DMS53 (cell line): ENCODE results near the gene MYCBP2.
"Not testable (repeated sequence)": the region's sequence is repeated elsewhere in the genome, so short reads cannot be mapped to it uniquely, and the experiment has no call there.

Experiments
- DNase-seq: peaks from one replicate; lab custom pipeline; 2025; lab: John Stamatoyannopoulos, UW

The MYCBP2 gene

DNA sequence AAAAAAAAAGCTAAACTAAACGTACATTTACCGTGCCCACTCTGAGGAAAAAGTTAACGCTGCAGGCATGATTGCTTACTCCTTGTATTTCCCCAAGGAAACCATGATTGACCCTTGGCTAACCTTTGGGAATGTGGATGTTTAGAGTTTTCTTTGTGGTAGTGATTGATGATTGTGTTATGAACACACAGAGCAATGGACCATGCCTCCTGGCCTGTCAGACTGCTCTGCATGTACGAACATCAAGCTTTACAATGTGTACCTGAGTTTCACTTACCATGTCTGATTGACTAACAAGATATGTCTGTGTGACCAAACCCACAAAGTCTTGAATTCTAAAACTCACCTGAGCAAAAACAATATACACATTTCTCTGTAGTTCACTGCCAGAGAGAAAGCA lies 35.1 kb downstream of the MYCBP2 start:
- no peak for DNase-seq

DNA sequence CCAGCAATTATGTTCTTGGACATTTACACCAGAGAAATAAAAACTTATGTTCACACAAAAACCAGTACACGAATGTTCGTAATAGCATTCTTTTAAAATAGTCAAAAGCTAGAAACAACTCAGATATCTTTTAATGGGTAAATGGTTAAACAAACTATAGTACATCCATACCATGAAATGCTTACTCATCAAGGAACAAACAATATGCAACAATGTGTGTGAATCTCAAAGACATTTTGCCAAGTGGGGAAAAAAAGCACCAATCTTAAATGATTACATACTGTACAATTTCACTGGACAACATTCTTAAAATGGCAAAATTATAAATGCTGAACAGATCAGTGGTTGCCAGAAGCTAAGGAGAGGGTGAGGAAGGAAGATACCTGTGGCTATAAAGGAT lies 36.6 kb downstream of the MYCBP2 start:
- no peak for DNase-seq

DNA sequence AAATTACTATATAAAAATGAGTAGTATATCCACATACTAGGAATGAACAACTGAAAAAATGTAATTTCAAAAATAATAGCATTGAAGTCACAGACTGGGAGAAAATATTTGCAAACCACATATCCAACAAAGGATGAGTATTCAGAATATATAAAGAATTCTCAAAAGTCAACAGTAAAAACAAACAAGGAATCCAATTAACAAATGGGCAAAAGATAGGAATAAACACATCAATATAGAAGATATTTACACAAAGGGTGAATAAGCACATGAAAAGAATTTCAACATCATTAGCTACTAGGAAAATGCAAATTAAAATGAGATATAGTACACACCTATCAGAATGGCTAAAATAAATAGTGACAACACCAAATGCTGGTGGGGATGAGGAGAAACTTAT lies 37.0 kb downstream of the MYCBP2 start:
- DNase-seq, result peak; percentile 5

DNA sequence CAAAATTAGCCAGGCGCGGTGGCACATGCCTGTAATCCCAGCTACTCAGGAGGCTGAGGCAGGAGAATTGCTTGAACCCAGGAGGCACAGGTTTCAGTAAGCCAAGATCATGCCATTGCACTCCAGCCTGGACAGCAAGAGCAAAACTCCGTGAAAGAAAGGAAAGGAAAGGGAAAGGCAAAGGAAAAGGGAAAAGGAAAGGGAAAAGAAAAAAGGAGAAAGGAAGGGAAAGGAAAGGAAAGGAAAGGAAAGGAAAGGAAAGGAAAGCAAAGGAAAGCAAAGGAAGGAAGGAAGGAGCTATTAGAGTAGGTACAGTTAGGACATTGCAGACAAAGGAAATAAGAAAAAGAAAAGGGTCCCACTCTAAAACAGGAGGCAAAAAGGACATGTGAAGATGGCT lies 41.3 kb downstream of the MYCBP2 start:
- not testable (repeated sequence) for DNase-seq

DNA sequence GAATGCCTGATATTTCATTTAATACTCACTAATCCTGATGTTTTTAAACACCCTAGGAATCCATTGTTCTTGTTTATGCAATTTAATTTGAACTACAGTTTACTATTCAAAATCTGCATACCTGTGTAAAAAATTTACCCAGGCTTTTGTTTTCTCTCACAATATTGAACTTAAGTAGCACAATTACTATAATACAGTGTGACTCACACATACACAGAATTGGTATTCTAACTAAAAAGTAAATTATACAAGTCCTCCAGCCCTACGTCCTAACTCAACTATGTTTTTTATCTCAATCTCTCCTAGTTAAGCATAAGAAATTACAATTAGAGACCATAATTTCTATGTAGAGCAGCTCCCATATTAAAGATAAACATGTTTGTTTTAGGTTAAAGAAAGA lies 41.8 kb downstream of the MYCBP2 start:
- DNase-seq, result no peak

DNA sequence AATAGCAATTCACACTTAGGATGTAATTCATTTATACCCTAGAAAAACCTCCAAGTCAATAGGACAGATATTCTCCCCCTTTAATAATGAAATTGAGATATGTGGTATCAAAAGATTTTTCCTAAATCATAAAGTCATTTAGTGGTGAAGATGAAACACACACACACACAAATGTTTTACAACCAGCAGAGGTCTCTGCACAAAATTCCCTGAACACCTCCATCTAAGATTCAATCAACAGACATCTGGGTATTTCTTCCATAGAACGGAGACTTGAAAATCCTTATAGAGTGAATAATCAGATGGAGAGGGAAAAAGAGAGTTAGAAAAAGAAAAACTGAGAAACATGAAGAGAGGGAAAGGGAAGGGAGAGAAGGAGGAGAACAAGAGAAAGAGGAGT lies 52.8 kb downstream of the MYCBP2 start:
- DNase-seq, result no peak

DNA sequence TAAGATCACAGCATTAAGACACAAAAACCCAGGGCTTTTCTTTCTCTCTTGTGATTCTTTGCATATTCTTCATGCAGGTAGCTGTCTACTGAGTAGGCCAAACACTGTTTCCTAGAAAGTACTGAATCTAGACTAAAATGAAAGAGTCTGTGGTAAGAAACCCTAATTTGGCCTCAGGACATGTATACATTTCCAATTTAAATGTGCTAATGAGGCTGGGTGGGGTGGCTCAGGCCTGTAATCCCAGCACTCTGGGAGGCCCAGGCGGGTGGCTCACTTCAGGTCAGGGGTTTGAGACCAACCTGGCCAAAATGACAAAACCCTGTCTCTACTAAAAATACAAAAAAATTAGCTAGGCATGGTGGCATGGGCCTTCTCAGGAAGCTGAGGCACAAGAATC lies 57.8 kb downstream of the MYCBP2 start:
- DNase-seq, result no peak

DNA sequence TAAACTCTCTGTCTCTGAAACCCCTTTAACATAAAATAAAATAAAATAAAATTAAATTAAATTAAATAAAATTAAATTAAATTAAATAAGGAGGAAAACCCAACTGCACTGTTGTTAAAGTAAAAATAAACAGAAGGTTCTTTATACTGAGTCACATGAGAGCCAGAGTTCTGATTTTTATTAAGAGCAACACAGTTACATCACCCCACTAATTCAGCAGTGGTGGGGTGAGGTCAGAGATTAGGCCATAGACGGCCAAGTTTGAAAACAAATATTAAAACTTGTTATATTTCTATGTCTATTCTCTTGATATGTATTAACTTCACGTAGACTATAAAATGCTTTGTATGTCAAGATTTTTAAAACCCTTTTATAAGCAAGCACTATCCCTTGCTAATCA lies 59.5 kb downstream of the MYCBP2 start:
- DNase-seq, result no peak

DNA sequence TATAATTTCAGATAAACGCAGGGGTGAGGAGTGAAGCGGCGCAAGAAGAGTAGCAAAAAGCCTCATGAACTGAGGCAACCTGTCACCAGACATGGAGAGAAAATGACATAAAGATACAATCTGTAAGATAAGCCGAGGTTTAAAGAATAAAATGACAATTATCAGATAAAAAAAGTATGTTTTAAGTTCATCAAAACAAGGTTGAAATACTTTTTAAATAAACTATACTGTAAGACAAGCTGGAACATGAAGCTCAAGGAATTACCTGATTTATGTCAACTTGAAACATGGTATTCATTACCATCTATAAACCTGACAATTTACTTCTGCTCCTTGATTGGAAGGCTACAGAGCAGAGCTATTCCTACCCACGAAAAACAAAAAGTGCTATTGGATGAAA lies 61.6 kb downstream of the MYCBP2 start:
- no peak for DNase-seq

DNA sequence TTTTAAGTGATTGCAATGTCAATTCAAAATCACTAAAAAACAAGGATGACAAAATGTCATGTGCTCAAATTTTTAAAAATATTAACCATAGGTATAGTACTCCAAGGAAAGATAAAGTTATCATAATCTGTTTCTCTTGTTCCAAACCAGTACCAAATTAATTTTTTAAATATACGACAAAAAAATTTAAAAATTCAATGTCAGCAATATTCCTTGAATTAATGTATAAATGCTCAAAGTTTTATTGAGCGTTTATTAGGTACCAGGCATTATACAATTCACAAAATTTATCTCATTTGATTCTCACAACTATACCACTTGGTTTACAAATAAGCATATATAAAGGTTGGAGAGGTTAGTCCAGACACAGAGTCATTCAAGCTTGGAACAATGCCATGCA lies 64.7 kb downstream of the MYCBP2 start:
- no peak for DNase-seq

DNA sequence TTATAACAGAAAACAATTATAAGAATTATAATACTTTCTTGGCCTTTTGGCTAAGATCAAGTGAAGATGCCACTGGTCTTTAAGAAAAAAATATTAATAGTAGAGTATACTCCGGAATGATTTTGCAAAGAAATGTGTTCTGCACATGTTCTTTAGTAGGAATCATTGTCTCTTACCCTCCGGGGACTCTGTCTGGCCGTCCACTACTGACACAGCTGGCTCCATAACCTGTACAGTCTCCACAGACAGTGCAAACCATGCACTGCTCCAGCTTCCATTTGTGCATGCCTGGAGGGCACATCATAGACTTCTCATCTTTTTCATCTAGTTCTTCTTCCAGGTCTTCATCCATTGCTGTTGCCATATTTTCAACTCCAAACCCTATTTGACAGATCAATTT lies 75.9 kb downstream of the MYCBP2 start:
- DNase-seq, result no peak

DNA sequence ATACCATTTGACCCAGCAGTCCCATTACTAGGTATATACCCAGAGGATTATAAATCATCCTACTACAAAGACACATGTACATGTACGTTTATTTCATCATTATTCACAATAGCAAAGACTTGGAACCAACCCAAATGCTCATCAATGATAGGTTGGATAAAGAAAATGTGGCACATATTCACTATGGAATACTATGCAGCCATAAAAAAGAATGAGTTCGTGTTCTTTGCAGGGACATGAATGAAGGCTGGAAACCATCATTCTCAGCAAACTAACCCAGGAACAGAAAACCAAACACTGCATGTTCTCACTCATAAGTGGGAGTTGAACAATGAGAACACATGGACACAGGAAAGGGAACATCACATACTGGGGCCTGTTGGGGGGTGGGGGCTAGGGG lies 81.7 kb downstream of the MYCBP2 start:
- DNase-seq, result not testable (repeated sequence)

DNA sequence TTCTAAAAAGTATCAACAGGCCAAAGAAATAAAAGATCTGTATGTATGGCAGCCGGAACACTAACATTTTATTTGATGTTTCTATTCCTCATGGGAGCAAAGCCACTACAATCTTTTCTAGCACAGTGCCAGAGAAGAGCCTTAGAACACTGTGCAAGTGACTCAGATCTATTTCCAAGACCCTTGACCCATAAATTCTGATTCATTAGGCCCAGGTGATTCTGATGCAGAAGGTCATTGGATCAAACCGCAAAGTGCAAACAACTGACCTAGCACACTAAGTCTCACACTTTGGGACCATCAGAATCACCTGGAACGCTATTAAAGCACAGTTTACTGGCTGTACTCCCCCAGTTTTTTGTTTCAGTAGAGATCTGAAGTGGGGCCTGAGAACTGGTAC lies 87.6 kb downstream of the MYCBP2 start:
- no peak for DNase-seq

DNA sequence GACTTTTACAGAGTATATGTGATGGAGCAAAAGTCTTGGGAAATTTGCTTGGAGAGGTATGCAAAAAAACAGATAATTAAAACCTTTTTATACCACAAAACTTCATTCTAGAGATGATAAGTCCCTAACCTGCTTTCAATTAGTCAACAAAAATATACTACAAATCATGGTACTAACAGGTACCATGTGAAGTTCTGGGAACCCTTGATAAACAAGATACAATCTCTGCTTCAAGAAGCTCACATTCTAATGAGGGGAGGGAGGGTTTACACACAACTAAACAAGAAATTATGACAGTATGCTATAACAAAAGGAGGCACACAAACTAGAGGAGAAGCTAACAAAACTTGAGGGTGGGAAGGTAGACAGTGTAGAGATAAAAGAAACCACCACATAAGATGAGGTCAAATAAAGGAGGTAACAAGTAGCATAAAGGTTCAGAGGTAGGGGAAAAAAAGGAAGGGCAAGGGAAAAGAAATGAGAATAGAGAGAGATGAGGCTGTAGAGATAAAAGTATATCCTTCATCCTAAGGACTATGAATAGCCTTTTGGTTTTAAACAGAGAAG lies 91.4 kb downstream of the MYCBP2 start:
- DNase-seq, result no peak

DNA sequence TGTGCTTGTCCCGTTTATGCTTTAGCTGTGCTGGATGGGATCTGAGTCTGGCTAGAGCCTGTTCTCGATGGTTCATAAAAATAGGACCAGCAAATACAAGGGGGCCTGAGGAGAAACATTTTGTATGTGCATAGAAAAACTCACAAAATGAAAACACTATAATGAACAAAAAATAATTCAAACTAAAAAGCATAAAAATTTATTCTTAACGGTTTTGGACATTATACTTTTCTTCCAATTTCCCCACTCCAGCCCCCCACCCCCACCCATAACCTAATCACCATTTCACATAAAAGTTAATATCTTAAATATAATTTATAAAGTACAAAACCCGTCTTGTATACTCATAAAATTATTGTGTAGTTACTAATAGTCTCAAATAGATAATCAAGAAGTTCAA lies 93.7 kb downstream of the MYCBP2 start:
- no peak for DNase-seq

DNA sequence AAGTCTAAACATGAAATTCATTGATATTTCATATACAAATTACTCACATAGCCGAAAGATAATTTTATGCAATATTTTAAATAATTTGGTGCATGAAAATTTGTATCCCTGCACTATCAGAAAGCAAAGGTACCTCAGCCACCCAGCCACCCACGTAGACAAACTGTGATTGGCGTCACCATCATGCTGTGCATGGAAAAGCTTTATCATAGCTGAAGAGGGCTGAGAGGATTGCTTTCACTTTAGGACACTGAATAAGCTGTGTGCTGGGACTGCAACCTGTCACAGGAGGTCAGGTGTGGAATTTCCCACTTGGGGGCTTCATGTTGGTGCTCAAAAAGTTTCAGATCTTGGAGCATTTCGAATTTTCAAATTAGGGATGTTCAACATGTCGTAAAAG lies 96.3 kb downstream of the MYCBP2 start:
- DNase-seq, result no peak

DNA sequence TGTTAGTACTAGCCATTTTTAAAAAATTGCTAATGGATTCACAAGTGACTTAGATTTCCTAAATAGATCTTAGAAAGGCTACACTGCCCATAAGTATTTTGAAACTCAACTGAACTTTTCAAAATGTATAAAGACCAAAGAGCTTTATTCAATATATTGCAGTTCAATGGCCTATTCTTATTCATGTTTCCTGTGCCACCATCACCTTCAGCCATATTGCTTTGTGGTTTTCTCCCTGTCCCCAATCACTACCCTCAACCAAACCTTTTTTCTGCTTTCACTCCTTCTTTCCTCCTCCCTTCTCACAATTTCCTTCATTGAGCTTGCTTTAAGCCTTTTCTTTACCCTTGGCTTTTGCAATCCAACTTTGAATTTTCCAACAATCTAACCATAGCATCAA lies 100.9 kb downstream of the MYCBP2 start:
- DNase-seq, result no peak

DNA sequence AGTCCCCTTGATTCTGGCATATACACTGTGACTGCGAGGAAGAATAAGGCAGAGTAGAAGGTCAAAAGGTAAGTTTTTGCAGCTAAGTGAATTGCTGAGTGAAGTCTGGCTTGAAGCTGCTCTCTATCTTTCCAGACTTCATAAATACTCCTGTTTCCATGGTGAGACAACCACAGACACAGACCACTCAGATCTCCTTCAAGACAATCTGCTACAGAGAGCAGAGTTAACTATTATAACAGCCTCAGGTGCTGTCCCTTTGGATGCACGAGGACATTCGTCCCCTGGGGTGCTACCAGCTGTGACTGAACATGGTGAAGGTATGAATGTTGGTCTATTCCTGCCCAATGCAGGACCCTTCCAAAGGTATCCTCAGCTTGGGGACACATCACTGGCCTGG lies 104.0 kb downstream of the MYCBP2 start:
- DNase-seq, result no peak

DNA sequence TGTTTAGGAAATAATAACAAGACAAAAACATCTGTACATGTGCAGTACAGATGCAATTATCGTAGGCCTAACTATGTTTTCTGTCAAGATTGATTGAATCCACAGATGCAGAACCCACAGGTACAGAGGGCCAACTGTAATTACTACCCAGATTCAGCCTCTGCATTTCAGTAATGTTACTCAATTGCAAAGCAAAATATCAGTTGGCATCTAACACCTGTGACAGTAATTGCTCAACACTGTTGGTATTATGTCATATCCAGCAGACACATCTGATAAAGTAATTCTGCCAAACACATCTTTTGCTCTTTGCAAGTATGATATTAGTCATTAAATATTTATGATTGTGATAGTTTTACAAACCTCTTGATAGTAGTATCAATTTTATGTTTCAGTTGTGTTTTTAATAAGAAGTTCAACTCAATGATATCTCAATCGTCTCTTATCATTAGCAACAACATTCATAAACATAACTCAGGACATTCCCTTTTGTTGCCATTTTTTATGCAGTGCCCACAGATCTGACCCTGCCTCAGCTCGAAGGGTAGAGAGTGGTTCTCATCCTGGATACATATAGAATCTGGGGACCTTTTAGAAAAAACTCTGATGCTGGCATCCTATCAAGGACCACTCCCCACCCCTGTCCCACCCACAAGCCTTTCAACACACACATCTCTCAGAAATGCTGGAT lies 104.7 kb downstream of the MYCBP2 start:
- DNase-seq, result no peak

DNA sequence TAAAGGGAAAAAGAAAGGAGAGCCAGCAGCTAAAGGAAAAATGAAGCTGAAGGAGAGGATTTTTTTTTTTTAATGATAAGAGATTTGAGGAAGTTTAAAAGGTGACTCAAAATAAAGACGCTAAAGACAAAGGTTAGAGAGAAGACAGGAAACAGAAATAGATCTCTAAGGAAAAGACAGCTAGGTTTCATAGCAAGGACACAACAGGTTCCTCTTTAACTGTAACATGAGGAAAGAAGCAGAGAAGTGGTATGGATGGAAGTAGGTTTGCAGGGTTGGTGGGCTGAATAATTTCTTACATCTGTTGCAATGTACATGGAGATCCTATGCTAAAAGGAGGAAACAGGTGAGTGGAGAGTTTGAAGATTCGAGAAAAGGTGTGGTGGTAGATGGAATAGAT lies 107.5 kb downstream of the MYCBP2 start:
- DNase-seq, result no peak

DNA sequence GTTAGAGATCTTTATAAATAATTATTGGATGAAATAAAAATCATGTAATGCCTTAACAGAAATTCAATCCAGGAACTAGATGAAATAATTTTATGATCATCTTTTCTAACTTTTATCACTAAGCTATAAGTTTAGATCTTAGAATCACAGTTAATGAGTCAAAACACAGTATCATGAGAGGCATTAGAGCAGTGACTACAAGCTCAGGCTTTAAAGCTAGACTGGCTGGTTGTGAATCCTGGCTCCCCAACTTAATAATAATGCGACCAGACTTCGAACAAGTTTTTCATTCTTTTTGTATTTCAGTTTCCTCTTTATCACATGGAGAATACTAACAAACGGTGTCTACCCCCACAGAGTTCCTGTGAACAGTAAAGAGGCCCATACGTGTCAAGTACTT lies 108.6 kb downstream of the MYCBP2 start:
- DNase-seq, result no peak

DNA sequence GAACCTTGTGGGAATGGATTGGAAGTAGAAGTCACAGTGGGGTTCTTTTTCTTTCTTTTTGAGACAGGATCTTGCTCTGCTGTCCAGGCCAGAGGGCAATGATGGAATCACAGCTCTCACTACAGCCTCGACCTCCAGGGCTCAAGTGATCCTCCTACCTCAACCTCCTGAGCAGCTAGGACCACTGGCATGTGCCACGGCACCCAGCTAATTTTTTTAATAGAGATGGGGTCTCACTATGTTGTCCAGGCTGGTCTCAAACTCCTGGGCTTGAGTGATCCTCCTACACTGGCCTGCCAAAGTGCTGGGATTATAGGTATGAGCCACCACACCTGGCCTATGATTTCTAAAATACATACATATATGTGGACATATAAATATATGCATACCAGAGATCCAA lies 111.4 kb downstream of the MYCBP2 start:
- DNase-seq, result no peak

DNA sequence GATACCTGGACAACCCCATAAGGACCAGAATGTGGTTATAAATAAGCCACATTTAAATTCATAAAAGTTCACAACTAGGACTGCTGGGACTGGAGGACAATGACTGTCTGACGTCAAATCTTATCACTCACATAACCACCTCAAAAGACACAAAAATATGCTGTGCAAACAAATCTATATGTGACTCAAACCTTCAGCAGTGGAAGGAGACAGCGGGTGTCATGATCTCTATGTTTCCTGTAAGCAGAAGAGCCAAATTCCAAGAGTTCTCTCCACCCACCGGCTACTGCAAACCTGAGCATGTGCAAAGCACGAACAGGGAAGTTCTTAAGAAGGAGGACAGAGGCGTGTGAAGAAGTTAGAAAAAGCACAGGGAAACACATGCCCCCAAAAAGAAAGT lies 113.2 kb downstream of the MYCBP2 start:
- no peak for DNase-seq

DNA sequence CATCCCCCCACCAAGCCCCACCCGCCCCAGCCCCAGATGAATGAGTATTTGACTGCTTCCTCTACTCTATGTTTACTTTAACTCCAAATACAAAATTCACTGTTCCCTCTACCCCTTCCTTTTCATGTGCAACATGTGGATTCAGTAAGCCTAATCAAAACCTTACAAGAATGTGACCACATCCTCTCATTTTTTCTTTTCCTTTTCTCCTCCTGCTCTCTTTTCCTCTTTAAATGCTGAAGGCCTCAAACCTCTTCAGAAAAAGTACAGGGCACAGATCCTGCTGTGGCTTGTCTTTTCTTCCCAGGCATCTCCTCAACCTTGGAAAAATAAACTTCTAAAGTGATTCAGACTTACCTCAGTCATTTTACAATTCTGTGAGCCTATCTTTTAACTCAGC lies 119.0 kb downstream of the MYCBP2 start:
- DNase-seq, result no peak
